HepG2 (cell line): ENCODE data around the gene TFB1M. TPM values are rescaled to one million over a fixed set of nuclear protein-coding genes. Genes with fewer than 3 reads are reported as not detected.
A peak's percentile ranks its signal among the peaks of the same experiment; 100 is the strongest.

Experiments used
- ATAC-seq: fragments of 200-7000 bp; cut with Tn5 transposase; 3 replicates; pipeline ENCODE4 v1.9.1; 2020; ENCODE audit warnings: mild to moderate bottlenecking, moderate library complexity
- BruUV-seq: library from RNA; stranded (reverse); fragments of 400-500 nt; replicated peaks from 2 replicates; lab custom pipeline; 2021; lab: Mats Ljungman, UMichigan
- CTCF ChIA-PET: fragments of 300-600 bp; formaldehyde crosslinking; extraction: SDS; loops from one replicate; lab custom pipeline; 2021; ENCODE audit warnings: low total read pairs, inconsistent platforms, low intra/inter-chr PET ratio; lab: Yijun Ruan, JAX
- POLR2A ChIA-PET: fragments of 350-600 bp; sonication (Branson Sonifier 250); formaldehyde crosslinking; loops from one replicate; lab custom pipeline; 2020; ENCODE audit warnings: antibody characterized with exemption, inconsistent platforms; lab: Yijun Ruan, JAX
- DNase-seq: peaks from one replicate; pipeline ENCODE4 v3.0.0-alpha.2; 2015; ENCODE audit warnings: low spot score
- FAIRE-seq: peaks from 3 replicates; lab custom pipeline; 2011; peaks lifted over from hg19 to GRCh38; lab: Jason Lieb, UNC
- H2AFZ ChIP-seq: one replicate; pipeline ENCODE4 v1.6.1; 2011; ENCODE audit warnings: low read length, inconsistent platforms
- H3K27ac ChIP-seq: fragments of 300-600 bp; 3 replicates; pipeline ENCODE4 v1.8.0; 2011; ENCODE audit warnings: mixed run types, mild to moderate bottlenecking, mixed read lengths, low read length, inconsistent platforms; ENCODE audit not compliant: insufficient read depth; ENCODE audit errors: extremely low read length
- H3K27me3 ChIP-seq, 2 experiments: fragments of 200-600 bp in 1 of 2; 2 replicates in 1 of 2; 3 replicates in 1 of 2; pipeline versions ENCODE4 v1.6.0 to v1.8.0; 2011; ENCODE audit warnings: low read length in 2 of 2, mild to moderate bottlenecking in 2 of 2, moderate library complexity in 2 of 2, inconsistent platforms in 1 of 2; ENCODE audit not compliant: insufficient read depth in 2 of 2, control insufficient read depth in 1 of 2
- H3K36me3 ChIP-seq, 2 experiments: fragments of 200-600 bp in 1 of 2; replicated peaks in 1 of 2; 2 replicates in 1 of 2; 3 replicates in 1 of 2; pipeline versions ENCODE4 v1.5.1 to v1.8.0; 2011; ENCODE audit warnings: low read length in 2 of 2, inconsistent platforms in 1 of 2; ENCODE audit not compliant: insufficient read depth in 2 of 2, control insufficient read depth in 1 of 2
- H3K4me1 ChIP-seq: 2 replicates; pipeline ENCODE4 v1.5.1; 2012; ENCODE audit warnings: low read length, inconsistent platforms; ENCODE audit not compliant: insufficient read depth
- H3K4me2 ChIP-seq: 2 replicates; pipeline ENCODE4 v1.6.0; 2011; ENCODE audit warnings: low read depth, low read length, inconsistent platforms
- H3K4me3 ChIP-seq, 3 experiments: fragments of 200-600 bp in 1 of 3; sonication (generic), shearing (Covaris generic) in 1 of 3; replicated peaks in 1 of 3; 2 replicates each; pipeline ENCODE4 v1.5.1; 2011 to 2016; ENCODE audit warnings: low read length in 3 of 3, inconsistent platforms in 2 of 3, low read depth in 2 of 3, mild to moderate bottlenecking in 2 of 3, control low read depth in 1 of 3, mixed read lengths in 1 of 3; ENCODE audit not compliant: insufficient read depth in 1 of 3
- H3K79me2 ChIP-seq: one replicate; pipeline ENCODE4 v1.6.1; 2011; ENCODE audit warnings: low read length, inconsistent platforms; ENCODE audit not compliant: insufficient read depth
- H3K9ac ChIP-seq: 2 replicates; pipeline ENCODE4 v1.6.0; 2011; ENCODE audit warnings: mild to moderate bottlenecking, low read depth, low read length, inconsistent platforms; ENCODE audit not compliant: insufficient read depth
- H3K9me3 ChIP-seq: 2 replicates; pipeline ENCODE4 v1.5.1; 2012; ENCODE audit warnings: mild to moderate bottlenecking, low read length
- H4K20me1 ChIP-seq: 2 replicates; pipeline ENCODE4 v1.6.0; 2011; ENCODE audit warnings: inconsistent platforms, mild to moderate bottlenecking, low read length, moderate library complexity; ENCODE audit not compliant: insufficient read depth
- ADNP ChIP-seq: sonication (generic); formaldehyde crosslinking; IDR thresholded peaks from 2 replicates; pipeline ENCODE4 v1.4.0; 2020; ENCODE audit warnings: missing genetic modification reagents
- AGO1 ChIP-seq: fragments of 200-400 bp; formaldehyde crosslinking; IDR thresholded peaks from 2 replicates; pipeline ENCODE4 v1.6.1; 2017; ENCODE audit warnings: mild to moderate bottlenecking, low read depth, low read length, moderate library complexity; ENCODE audit not compliant: poor library complexity, severe bottlenecking
- ARNT2 ChIP-seq: sonication (generic); formaldehyde crosslinking; IDR thresholded peaks from 2 replicates; pipeline ENCODE4 v1.8.0; 2022; ENCODE audit warnings: mild to moderate bottlenecking, low read depth, missing genetic modification reagents, moderate library complexity
- BCL6 ChIP-seq: IDR thresholded peaks from 2 replicates; pipeline ENCODE4 v1.6.1; 2016; ENCODE audit warnings: missing genetic modification reagents, missing compliant biosample characterization
- BCLAF1 ChIP-seq: fragments of 450-650 bp; IDR thresholded peaks from 2 replicates; pipeline ENCODE4 v1.6.1; 2017; ENCODE audit warnings: mild to moderate bottlenecking
- BRD4 ChIP-seq: sonication (generic); formaldehyde crosslinking; IDR thresholded peaks from 2 replicates; pipeline ENCODE4 v1.4.0; 2020; ENCODE audit warnings: missing genetic modification reagents
- GTF3A ChIP-seq: sonication (generic); formaldehyde crosslinking; conservative IDR thresholded peaks from 2 replicates; pipeline ENCODE4 v1.4.0; 2020; ENCODE audit warnings: mild to moderate bottlenecking, missing genetic modification reagents
- MAZ ChIP-seq, 2 experiments: sonication (generic) in 1 of 2; formaldehyde crosslinking in 1 of 2; IDR thresholded peaks; 2 replicates each; pipeline versions ENCODE4 v1.5.0 to v1.6.1; 2012 to 2020; ENCODE audit warnings: low read depth in 2 of 2, mild to moderate bottlenecking in 2 of 2, borderline replicate concordance in 1 of 2, improper control_type of control experiment in 1 of 2, low read length in 1 of 2, missing genetic modification reagents in 1 of 2, moderate library complexity in 1 of 2
- MED1 ChIP-seq: sonication (generic); formaldehyde crosslinking; IDR thresholded peaks from 2 replicates; pipeline ENCODE4 v1.4.0; 2020; ENCODE audit warnings: missing genetic modification reagents
- MIXL1 ChIP-seq: IDR thresholded peaks from 2 replicates; pipeline ENCODE4 v1.6.1; 2016
- MXD3 ChIP-seq: IDR thresholded peaks from 2 replicates; pipeline ENCODE4 v1.6.1; 2016; ENCODE audit warnings: mild to moderate bottlenecking, missing biosample characterization, missing genetic modification reagents
- RNF2 ChIP-seq: fragments of 450-650 bp; conservative IDR thresholded peaks from 2 replicates; pipeline ENCODE4 v1.6.1; 2016; ENCODE audit warnings: low read depth
- RXRB ChIP-seq: IDR thresholded peaks from 2 replicates; pipeline ENCODE4 v1.6.1; 2016; ENCODE audit warnings: borderline replicate concordance, missing genetic modification reagents, missing compliant biosample characterization
- TEAD3 ChIP-seq: optimal IDR thresholded peaks from 2 replicates; pipeline ENCODE3; 2016; ENCODE audit warnings: borderline replicate concordance
- YEATS2 ChIP-seq: sonication (generic); formaldehyde crosslinking; IDR thresholded peaks from 2 replicates; pipeline ENCODE4 v1.4.0; 2020; ENCODE audit warnings: missing genetic modification reagents, borderline replicate concordance
- ZFP62 ChIP-seq: sonication (generic); formaldehyde crosslinking; IDR thresholded peaks from 2 replicates; pipeline ENCODE4 v1.4.0; 2020; ENCODE audit warnings: missing genetic modification reagents
- ZMYM4 ChIP-seq: sonication (generic); formaldehyde crosslinking; IDR thresholded peaks from 2 replicates; pipeline ENCODE4 v1.8.1; 2023; ENCODE audit warnings: mild to moderate bottlenecking, missing genetic modification reagents
- ZNF331 ChIP-seq: sonication (generic); formaldehyde crosslinking; IDR thresholded peaks from 2 replicates; pipeline ENCODE4 v1.4.0; 2020; ENCODE audit warnings: missing genetic modification reagents
- ZNF879 ChIP-seq: sonication (generic); formaldehyde crosslinking; IDR thresholded peaks from 2 replicates; pipeline ENCODE4 v1.8.1; 2023; ENCODE audit warnings: missing genetic modification reagents
- ZSCAN25 ChIP-seq: sonication (generic); formaldehyde crosslinking; IDR thresholded peaks from 2 replicates; pipeline ENCODE4 v1.8.0; 2022; ENCODE audit warnings: mild to moderate bottlenecking, missing genetic modification reagents
- WGBS: methylation state at CpG from one replicate; pipeline ENCODE4 v1.1.6; 2017; ENCODE audit warnings: low lambda C conversion rate; 5-methylcytosine and 5-hydroxymethylcytosine counted together
- in situ Hi-C: cut with HindIII; loops from 2 replicates; pipeline ENCODE4 v1.10.0; 2017; ENCODE audit warnings: low pct_unique_long_range_greater_than_20kb; ENCODE audit not compliant: extremely low pct_ligation_motif_present
- intact Hi-C: fragments of 100-400 bp; cut with micrococcal nuclease; formaldehyde crosslinking; loops from one replicate; pipeline ENCODE4 v1.10.0; 2022; ENCODE audit not compliant: unreplicated experiment
- polyA plus RNA-seq, 8 experiments: library from polyadenylated mRNA; depleted of rRNA in 3 of 8; stranded (reverse) in 7 of 8; unstranded in 1 of 8; fragments of >200 nt; fragmentation: Illumina TruSeq in 4 of 8; extraction: Trizol in 4 of 8; gene quantifications; 2 replicates each; pipeline versions ENCODE4 v1.2.1 to v1.2.3, GENCODE V29; 2011 to 2016; ENCODE audit warnings: low read depth in 4 of 8, missing spikeins in 1 of 8, mixed read lengths in 1 of 8; ENCODE audit not compliant: insufficient read depth in 1 of 8
- total RNA-seq, 5 experiments: library from RNA; depleted of rRNA; stranded (reverse); fragments of >200 nt; fragmentation: Illumina TruSeq; extraction: Trizol; gene quantifications; 2 replicates each; pipeline ENCODE4 v1.2.3, GENCODE V29; 2016; ENCODE audit warnings: low read depth in 1 of 5

Gene TFB1M
- total and polyA plus RNA-seq, 2 of the 13 experiments (the other 11 are each of a cell fraction or from before 2014, with no cell fraction given), result 91.4 to 122 TPM

- ATAC-seq, result peak; percentile 94
- Histone ChIP-seq H2AFZ (no peak overlapping the region), H3K4me2 (no peak overlapping the region), H3K27me3 (no peaks in the 10 kb centered on the region), H3K79me2 (no peaks in the 10 kb centered on the region), H3K9me3 (peaks cover 47% of the 10 kb centered on the region), H4K20me1 (no peaks in the 10 kb centered on the region), H3K9ac (0 out of 2 replicates have a peak overlapping the region, but pooled peaks have one; percentile 4), H3K4me1 (peaks cover 24% of the 10 kb centered on the region), H3K27ac (peak overlapping the region; percentile 14), H3K36me3 (no peaks in the 10 kb centered on the region), H3K4me3 (no peak overlapping the region)
- FAIRE-seq, result no peak
- WGBS, result 94% methylated on average over 2 of the region's 2 CpGs
- CTCF ChIA-PET, result interaction anchor here (0.6 to 1.9 kb wide), 2 partner anchors 13 to 190 kb away, joined by 3 to 9 read pairs; no protein-coding TSS in a partner anchor
- DNase-seq, result peak; percentile 76
- intact Hi-C loops (no loop called here), in situ Hi-C loops (no loop called here)
- no TSS peak for BruUV-seq
- POLR2A ChIA-PET, result interaction anchor here (0.8 to 4.7 kb wide), 3 partner anchors 11 to 189 kb away, joined by 3 to 26 read pairs (median 5); no protein-coding TSS in a partner anchor
- TF ChIP-seq BCL6 (CRISPR knock-in tag), result peak; percentile 80
- TF ChIP-seq BRD4 (CRISPR knock-in tag), result peak; percentile 68; the same call in 1 of the 2 replicates
- no peak for TF ChIP-seq RNF2
- 0 out of 2 replicates have a peak, but pooled peaks have one; percentile 0 for TF ChIP-seq YEATS2 (CRISPR knock-in tag)
- TF ChIP-seq ADNP (CRISPR knock-in tag), result 0 out of 2 replicates have a peak, but pooled peaks have one; percentile 41
- TF ChIP-seq ZMYM4 (CRISPR knock-in tag), result peak; percentile 83
- TF ChIP-seq TEAD3, result peak; percentile 69
- TF ChIP-seq AGO1, result no peak
- 0 out of 2 replicates have a peak, but pooled peaks have one; percentile 25 for TF ChIP-seq MIXL1 (CRISPR knock-in tag)
- no peak for TF ChIP-seq BCLAF1
- no peak for TF ChIP-seq ZNF879
- peak; percentile 74; the same call in 1 of the 2 replicates for TF ChIP-seq ZNF331
- no peak for TF ChIP-seq ZSCAN25 (CRISPR knock-in tag)
- no peak for TF ChIP-seq MAZ (IDR thresholded peaks at IDR 0.05; ENCODE audit: borderline replicate concordance, low read depth, low read length)
- peak; percentile 32; the same call in 1 of the 2 replicates for TF ChIP-seq MAZ (CRISPR knock-in tag; IDR thresholded peaks at IDR 0.05; ENCODE audit: low read depth)
- 0 out of 2 replicates have a peak, but pooled peaks have one; percentile 13 for TF ChIP-seq GTF3A (CRISPR knock-in tag)
- no peak for TF ChIP-seq ZFP62
- no peak for TF ChIP-seq MXD3 (CRISPR knock-in tag)
- TF ChIP-seq ARNT2 (CRISPR knock-in tag), result no peak
- TF ChIP-seq MED1 (CRISPR knock-in tag), result peak; percentile 53; the same call in 1 of the 2 replicates
- peak; percentile 44; the same call in 1 of the 2 replicates for TF ChIP-seq RXRB (CRISPR knock-in tag)
Observed at GRCh38 chr6:155340464-155341129, 26.3 kb upstream of the TFB1M start.
